GM23338 (cell line): ENCODE results near the gene FBXW11. TPM values are rescaled to one million over a fixed set of nuclear protein-coding genes. Genes with fewer than 3 reads are reported as not detected.
"Not testable (repeated sequence)": the region's sequence is repeated elsewhere in the genome, so short reads cannot be mapped to it uniquely, and the experiment has no call there.

Source experiments
- ATAC-seq: fragments of 200-7000 bp; cut with Tn5 transposase; 3 replicates; pipeline ENCODE4 v1.9.1; 2020
- DNase-seq: peaks from one replicate; pipeline ENCODE4 v3.0.0-alpha.2; 2015; ENCODE audit warnings: low spot score
- H2AFZ ChIP-seq: fragments of 200-600 bp; sonication (generic); 2 replicates; pipeline ENCODE4 v1.8.0; 2016; ENCODE audit warnings: antibody characterized with exemption, mild to moderate bottlenecking, moderate library complexity
- H3F3A ChIP-seq: fragments of 200-600 bp; sonication (generic); replicated peaks from 2 replicates; pipeline ENCODE4 v1.8.0; 2017; ENCODE audit warnings: antibody characterized with exemption, mixed run types, low read depth
- H3K27ac ChIP-seq: fragments of 200-600 bp; sonication (generic); 2 replicates; pipeline ENCODE4 v1.6.1; 2016; ENCODE audit warnings: low read depth
- H3K27me3 ChIP-seq: fragments of 200-600 bp; sonication (generic); 2 replicates; pipeline ENCODE4 v1.8.0; 2016; ENCODE audit warnings: mild to moderate bottlenecking, mixed run types, moderate library complexity; ENCODE audit not compliant: insufficient read depth
- H3K36me3 ChIP-seq: fragments of 200-600 bp; sonication (generic); 2 replicates; pipeline ENCODE4 v1.8.0; 2016; ENCODE audit warnings: mild to moderate bottlenecking; ENCODE audit not compliant: insufficient read depth
- H3K4me1 ChIP-seq: fragments of 200-600 bp; sonication (generic); 2 replicates; pipeline ENCODE4 v1.8.0; 2016; ENCODE audit warnings: mild to moderate bottlenecking, moderate library complexity; ENCODE audit not compliant: insufficient read depth
- H3K4me2 ChIP-seq: fragments of 200-600 bp; sonication (generic); 2 replicates; pipeline ENCODE4 v1.7.1; 2017; ENCODE audit warnings: mixed run types
- H3K4me3 ChIP-seq: fragments of 200-600 bp; sonication (generic); 2 replicates; pipeline ENCODE4 v1.6.1; 2016; ENCODE audit warnings: mixed run types
- H3K79me2 ChIP-seq: fragments of 200-600 bp; sonication (generic); replicated peaks from 2 replicates; pipeline ENCODE4 v1.8.0; 2017; ENCODE audit warnings: mild to moderate bottlenecking; ENCODE audit not compliant: insufficient read depth
- H3K9me2 ChIP-seq: fragments of 200-600 bp; sonication (generic); 2 replicates; pipeline ENCODE4 v1.8.0; 2017; ENCODE audit not compliant: insufficient read depth
- H4K20me1 ChIP-seq: fragments of 200-600 bp; sonication (generic); replicated peaks from 2 replicates; pipeline ENCODE4 v1.8.0; 2017; ENCODE audit warnings: mild to moderate bottlenecking; ENCODE audit not compliant: insufficient read depth
- H3K27ac Mint-ChIP-seq: 2 replicates; pipeline ENCODE4 v1.8.0; 2020; ENCODE audit warnings: inconsistent platforms, mild to moderate bottlenecking, moderate library complexity, mixed read lengths
- H3K27me3 Mint-ChIP-seq: 3 replicates; pipeline ENCODE4 v1.8.0; 2022; ENCODE audit warnings: low read depth, mild to moderate bottlenecking, moderate library complexity, mixed read lengths, inconsistent platforms; ENCODE audit not compliant: insufficient read depth, poor library complexity
- H3K36me3 Mint-ChIP-seq: 3 replicates; pipeline ENCODE4 v1.8.0; 2021; ENCODE audit warnings: low read depth, mild to moderate bottlenecking, inconsistent platforms, moderate library complexity, mixed read lengths
- H3K4me1 Mint-ChIP-seq: 3 replicates; pipeline ENCODE4 v1.8.0; 2020; ENCODE audit warnings: mild to moderate bottlenecking, inconsistent platforms, mixed read lengths
- H3K4me3 Mint-ChIP-seq: 3 replicates; pipeline ENCODE4 v1.8.0; 2021; ENCODE audit warnings: moderate library complexity, mild to moderate bottlenecking, inconsistent platforms, mixed read lengths
- H3K9me3 Mint-ChIP-seq: 3 replicates; pipeline ENCODE4 v1.8.0; 2020; ENCODE audit warnings: moderate library complexity, mild to moderate bottlenecking, inconsistent platforms, mixed read lengths
- CREB1 ChIP-seq: fragments of 250-450 bp; sonication (Bioruptor Pico); IDR thresholded peaks from 2 replicates; pipeline ENCODE4 v1.5.0; 2020; ENCODE audit warnings: low read depth, mild to moderate bottlenecking, moderate library complexity
- EZH2phosphoT487 ChIP-seq: fragments of 200-600 bp; sonication (generic); IDR thresholded peaks from one replicate; pipeline ENCODE4 v1.8.1; 2018; ENCODE audit warnings: antibody characterized with exemption; ENCODE audit not compliant: unreplicated experiment
- polyA plus RNA-seq: library from polyadenylated mRNA; unstranded; fragments of >200 nt; fragmentation: Nextera tagmentation; extraction: Ambion mirVana; gene quantifications from 2 replicates; pipeline ENCODE4 v1.2.1, GENCODE V29; 2016
- total RNA-seq: library from RNA; depleted of rRNA; stranded (reverse); fragments of >200 nt; shearing (Covaris generic); gene quantifications from 2 replicates; pipeline ENCODE4 v1.2.3, GENCODE V29; 2014

Gene FBXW11
- total and polyA plus RNA-seq, 2 experiments from 2014 or later = 45.0 to 88.0 TPM

- peaks cover 18% of the 10 kb centered on the region for H3K4me1 ChIP-seq
- not testable (repeated sequence) for H2AFZ ChIP-seq, H3K9me2 ChIP-seq, H3K36me3 Mint-ChIP-seq, ATAC-seq, H3K4me3 Mint-ChIP-seq, H3K36me3 ChIP-seq, DNase-seq, H3K27ac Mint-ChIP-seq, H3K27me3 ChIP-seq, H3K4me2 ChIP-seq, H3K27me3 Mint-ChIP-seq, H3F3A ChIP-seq, H3K9me3 Mint-ChIP-seq, H3K4me3 ChIP-seq
- peaks cover 30% of the 10 kb centered on the region for H3K4me1 Mint-ChIP-seq
- 0 out of 2 replicates have a peak overlapping the region, but pooled peaks have one; percentile 34 for H3K27ac ChIP-seq
- peaks cover 27% of the 10 kb centered on the region for H4K20me1 ChIP-seq
- peaks cover 96% of the 10 kb centered on the region for H3K79me2 ChIP-seq
Measured at GRCh38 chr5:171942112-171942516, 64.3 kb downstream of the FBXW11 start.

GRCh38 chr5:171941675-171942074, 64.8 kb downstream of the FBXW11 start:
- H2AFZ ChIP-seq, H3K27me3 ChIP-seq, H3K36me3 ChIP-seq, H3K27me3 Mint-ChIP-seq, H3K36me3 Mint-ChIP-seq, H3K4me2 ChIP-seq, DNase-seq, H3K9me3 Mint-ChIP-seq, H3K9me2 ChIP-seq, H3F3A ChIP-seq, H3K27ac ChIP-seq, H3K4me3 ChIP-seq, ATAC-seq, H3K4me3 Mint-ChIP-seq, H3K27ac Mint-ChIP-seq: not testable (repeated sequence)
- peaks cover 27% of the 10 kb centered on the region for H3K4me1 Mint-ChIP-seq
- Histone ChIP-seq H4K20me1 (peaks cover 30% of the 10 kb centered on the region), H3K79me2 (peaks cover 96% of the 10 kb centered on the region), H3K4me1 (peaks cover 18% of the 10 kb centered on the region)

GRCh38 chr5:171941275-171941674, 65.2 kb downstream of the FBXW11 start:
- Histone ChIP-seq H3K4me1 (peaks cover 18% of the 10 kb centered on the region), H4K20me1 (peaks cover 31% of the 10 kb centered on the region), H3K79me2 (peaks cover 96% of the 10 kb centered on the region)
- H3K4me2 ChIP-seq, H3K36me3 Mint-ChIP-seq, H3K27me3 Mint-ChIP-seq, DNase-seq, H3K27me3 ChIP-seq, H3K4me3 ChIP-seq, H3K36me3 ChIP-seq, ATAC-seq, H3K27ac Mint-ChIP-seq, H3K27ac ChIP-seq, H3K9me2 ChIP-seq, H3K9me3 Mint-ChIP-seq, H3F3A ChIP-seq, H2AFZ ChIP-seq, H3K4me3 Mint-ChIP-seq: not testable (repeated sequence)
- peaks cover 24% of the 10 kb centered on the region for H3K4me1 Mint-ChIP-seq

- H4K20me1 ChIP-seq = peaks cover 26% of the 10 kb centered on the region
- H3K27me3 ChIP-seq = no peaks in the 10 kb centered on the region
- no peak for TF ChIP-seq CREB1 (CRISPR knock-in tag)
- TF ChIP-seq EZH2phosphoT487 = no peak
Measured at GRCh38 chr5:171939951-171940350, 66.5 kb downstream of the FBXW11 start.

More at GRCh38 chr5:171939951-171940350, 66.5 kb downstream of the FBXW11 start:
- Histone ChIP-seq H3F3A (no peaks in the 10 kb centered on the region), H3K27ac (no peak overlapping the region; the same call in 1 of the 2 replicates), H3K4me3 (no peak overlapping the region), H3K4me1 (peaks cover 12% of the 10 kb centered on the region), H3K36me3 (no peaks in the 10 kb centered on the region), H3K79me2 (peaks cover 96% of the 10 kb centered on the region), H2AFZ (no peak overlapping the region), H3K4me2 (peak overlapping the region; percentile 1; the same call in 1 of the 2 replicates), H3K9me2 (no peaks in the 10 kb centered on the region)
- Mint-ChIP-seq H3K4me3 (no peak overlapping the region), H3K27me3 (no peaks in the 10 kb centered on the region), H3K4me1 (peaks cover 18% of the 10 kb centered on the region), H3K27ac (no peak overlapping the region), H3K9me3 (no peaks in the 10 kb centered on the region; the same call in 2 of the 3 replicates), H3K36me3 (peaks cover 6% of the 10 kb centered on the region; the same call in 2 of the 3 replicates)
- no peak for DNase-seq
- no peak for ATAC-seq
